ENCODE data around the gene PRKN. TPM values are rescaled to one million over a fixed set of nuclear protein-coding genes. Genes with fewer than 3 reads are reported as not detected.
"Not testable (repeated sequence)": the region's sequence is repeated elsewhere in the genome, so short reads cannot be mapped to it uniquely, and the experiment has no call there.

PRKN gene
- total RNA-seq, 2 donors from 2014 or later: 3.3 to 4.8 TPM

DNA sequence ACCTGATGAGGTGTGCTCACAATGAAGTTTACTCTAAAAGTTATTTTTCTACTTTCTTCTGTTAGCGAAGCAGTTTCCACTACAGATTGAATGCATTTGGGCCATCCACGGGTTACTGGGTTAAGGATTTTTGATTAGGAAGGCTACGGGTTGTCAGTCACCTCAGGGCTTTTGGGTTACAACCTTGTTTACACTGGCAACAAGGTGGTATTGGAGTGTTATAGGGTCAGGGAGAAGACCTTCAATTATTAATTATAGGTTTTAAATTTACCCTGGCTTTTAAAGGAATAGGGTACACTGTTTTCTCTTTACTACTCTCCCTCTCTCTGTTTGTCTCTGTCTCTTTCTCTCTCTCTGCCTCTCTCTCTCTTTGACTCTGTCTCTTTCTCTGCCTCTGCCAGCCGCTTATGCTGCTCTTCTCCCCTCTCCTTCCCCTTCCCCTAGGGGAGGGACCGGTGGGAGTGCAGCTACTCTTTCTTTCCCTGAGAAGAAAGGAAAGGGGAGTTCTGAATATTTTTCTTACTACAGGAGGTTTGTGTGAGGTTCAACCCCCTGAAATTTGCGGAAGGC is 1413.5 kb downstream of the PRKN start:
- Mint-ChIP-seq H3K27me3 (ENCODE audit: insufficient read depth) (no peaks in the 10 kb centered on the region), H3K27ac (peak overlapping the region; percentile 74), H3K9me3 (peaks cover 26% of the 10 kb centered on the region), H3K36me3 (ENCODE audit: low read depth) (peaks cover 3% of the 10 kb centered on the region), H3K4me1 (peaks cover 18% of the 10 kb centered on the region), H3K4me3 (no peak overlapping the region)
- TF ChIP-seq, protein P1, sequence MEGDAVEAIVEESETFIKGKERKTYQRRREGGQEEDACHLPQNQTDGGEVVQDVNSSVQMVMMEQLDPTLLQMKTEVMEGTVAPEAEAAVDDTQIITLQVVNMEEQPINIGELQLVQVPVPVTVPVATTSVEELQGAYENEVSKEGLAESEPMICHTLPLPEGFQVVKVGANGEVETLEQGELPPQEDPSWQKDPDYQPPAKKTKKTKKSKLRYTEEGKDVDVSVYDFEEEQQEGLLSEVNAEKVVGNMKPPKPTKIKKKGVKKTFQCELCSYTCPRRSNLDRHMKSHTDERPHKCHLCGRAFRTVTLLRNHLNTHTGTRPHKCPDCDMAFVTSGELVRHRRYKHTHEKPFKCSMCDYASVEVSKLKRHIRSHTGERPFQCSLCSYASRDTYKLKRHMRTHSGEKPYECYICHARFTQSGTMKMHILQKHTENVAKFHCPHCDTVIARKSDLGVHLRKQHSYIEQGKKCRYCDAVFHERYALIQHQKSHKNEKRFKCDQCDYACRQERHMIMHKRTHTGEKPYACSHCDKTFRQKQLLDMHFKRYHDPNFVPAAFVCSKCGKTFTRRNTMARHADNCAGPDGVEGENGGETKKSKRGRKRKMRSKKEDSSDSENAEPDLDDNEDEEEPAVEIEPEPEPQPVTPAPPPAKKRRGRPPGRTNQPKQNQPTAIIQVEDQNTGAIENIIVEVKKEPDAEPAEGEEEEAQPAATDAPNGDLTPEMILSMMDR (conservative IDR thresholded peaks at IDR 0.05): no peak
- WGBS, 2 experiments (ENCODE audit: insufficient coverage in 1 of 2, insufficient read length in 1 of 2): 83 to 86% methylated on average over 1 to 6 of the region's 6 CpGs
- no peak for DNase-seq
- Histone ChIP-seq H3K9ac (ENCODE audit: extremely low read depth, low read length, poor library complexity, severe bottlenecking) (no peak overlapping the region), H3K9me3 (ENCODE audit: control insufficient read depth, low read length) (peaks cover 13% of the 10 kb centered on the region), H3K27ac (ENCODE audit: low read depth, low read length) (no peak overlapping the region), H3K36me3 (ENCODE audit: control insufficient read depth, insufficient read depth, low read length) (no peaks in the 10 kb centered on the region), H3K27me3 (ENCODE audit: control insufficient read depth, insufficient read depth, low read length, poor library complexity, severe bottlenecking) (no peaks in the 10 kb centered on the region), H3K4me3 (ENCODE audit: low read length) (no peak overlapping the region), H3K4me1 (ENCODE audit: control insufficient read depth, insufficient read depth, low read length) (no peaks in the 10 kb centered on the region)

DNA sequence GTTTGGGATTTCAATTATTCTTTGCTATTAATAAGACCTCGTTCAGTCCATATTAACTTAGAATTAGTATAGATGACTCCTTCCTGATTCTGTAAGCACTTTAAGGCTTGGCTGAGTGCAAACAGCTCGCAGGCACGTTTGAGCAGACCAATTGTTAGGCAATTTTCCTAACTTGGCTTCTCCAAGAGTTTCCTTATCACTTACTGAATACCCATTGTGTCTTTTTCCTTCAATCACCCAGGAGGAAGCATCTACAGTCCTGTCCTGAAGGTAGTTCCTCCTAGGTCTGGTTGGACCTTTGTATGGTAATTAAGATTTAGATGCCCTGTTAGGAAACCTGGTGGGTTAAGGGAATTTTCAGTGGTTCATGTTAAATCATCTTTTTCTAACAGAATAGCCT is 1414.1 kb downstream of the PRKN start:
- H3K4me1 ChIP-seq (ENCODE audit: control insufficient read depth, insufficient read depth, low read length); H3K27me3 ChIP-seq (ENCODE audit: control insufficient read depth, insufficient read depth, low read length, poor library complexity, severe bottlenecking); H3K36me3 ChIP-seq (ENCODE audit: control insufficient read depth, insufficient read depth, low read length); H3K36me3 Mint-ChIP-seq (ENCODE audit: low read depth); H3K27me3 Mint-ChIP-seq (ENCODE audit: insufficient read depth); H3K9ac ChIP-seq (ENCODE audit: extremely low read depth, low read length, poor library complexity, severe bottlenecking); H3K4me3 ChIP-seq (ENCODE audit: low read length); H3K4me3 Mint-ChIP-seq; H3K27ac ChIP-seq (ENCODE audit: low read depth, low read length); DNase-seq: not testable (repeated sequence)
- Mint-ChIP-seq H3K27ac (peak overlapping the region; percentile 74), H3K9me3 (peaks cover 26% of the 10 kb centered on the region), H3K4me1 (peaks cover 16% of the 10 kb centered on the region)
- H3K9me3 ChIP-seq (ENCODE audit: control insufficient read depth, low read length): peaks cover 13% of the 10 kb centered on the region
- WGBS, 2 experiments (ENCODE audit: insufficient coverage in 1 of 2, insufficient read length in 1 of 2): 51 to 63% methylated on average over 3 of the region's 3 CpGs

DNA sequence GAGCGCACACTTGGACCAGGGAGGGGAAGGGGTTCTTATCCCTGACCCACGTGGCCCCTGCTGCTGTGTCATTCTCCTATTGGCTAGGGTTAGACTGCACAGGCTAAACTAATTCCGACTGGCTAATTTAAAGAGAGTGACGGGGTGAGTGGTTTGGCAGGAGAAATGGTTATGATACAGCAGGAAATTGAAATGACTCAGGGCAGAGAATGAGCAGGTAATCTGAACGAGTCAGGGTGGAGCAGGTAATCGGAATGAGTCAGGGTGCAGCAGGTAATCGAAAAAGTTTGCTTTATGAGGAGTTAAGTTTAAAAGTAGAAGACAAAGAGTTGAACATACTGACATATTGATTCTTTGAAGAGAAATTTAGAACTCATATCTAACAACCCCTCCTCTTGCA is 1417.8 kb downstream of the PRKN start:
- H3K36me3 Mint-ChIP-seq (ENCODE audit: low read depth); H3K4me3 Mint-ChIP-seq; H3K27ac Mint-ChIP-seq; H3K27ac ChIP-seq (ENCODE audit: low read depth, low read length); H3K9me3 ChIP-seq (ENCODE audit: control insufficient read depth, low read length); H3K4me3 ChIP-seq (ENCODE audit: low read length); H3K36me3 ChIP-seq (ENCODE audit: control insufficient read depth, insufficient read depth, low read length); H3K27me3 Mint-ChIP-seq (ENCODE audit: insufficient read depth); H3K9ac ChIP-seq (ENCODE audit: extremely low read depth, low read length, poor library complexity, severe bottlenecking); H3K4me1 ChIP-seq (ENCODE audit: control insufficient read depth, insufficient read depth, low read length); DNase-seq; H3K27me3 ChIP-seq (ENCODE audit: control insufficient read depth, insufficient read depth, low read length, poor library complexity, severe bottlenecking): not testable (repeated sequence)
- H3K4me1 Mint-ChIP-seq: peaks cover 11% of the 10 kb centered on the region
- H3K9me3 Mint-ChIP-seq: peaks cover 13% of the 10 kb centered on the region
- 93 to 100% methylated on average over 1 to 7 of the region's 7 CpGs for WGBS, 2 experiments (ENCODE audit: insufficient coverage in 1 of 2, insufficient read length in 1 of 2)

DNA sequence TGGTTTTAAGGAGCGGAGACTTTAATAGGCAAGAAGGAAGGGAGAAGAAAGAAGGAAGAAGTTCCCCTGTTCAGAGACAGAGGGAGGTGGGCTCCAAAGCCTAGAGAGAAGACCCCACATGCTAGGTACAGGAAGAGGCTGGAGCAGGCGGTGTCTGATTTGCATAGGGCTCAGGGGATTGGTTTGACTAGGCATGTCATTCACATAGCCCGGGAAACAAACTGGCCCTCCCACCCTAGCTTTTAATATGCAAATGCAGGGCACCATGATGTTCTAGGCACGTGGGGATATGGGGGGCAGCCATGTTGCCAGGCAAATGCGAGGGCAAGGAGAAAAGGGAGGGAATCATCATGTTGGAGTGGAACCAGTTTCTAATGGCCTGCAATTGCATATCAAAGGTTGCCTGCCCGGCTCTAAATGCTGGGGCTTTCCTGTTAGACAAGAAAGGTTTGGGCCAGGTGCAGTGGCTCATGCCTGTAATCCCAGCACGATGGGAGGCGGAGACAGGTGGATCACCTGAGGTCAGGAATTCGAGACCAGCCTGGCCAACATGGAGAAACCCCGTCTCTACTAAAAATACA is 1419.4 kb downstream of the PRKN start:
- Mint-ChIP-seq H3K9me3 (peaks cover 9% of the 10 kb centered on the region), H3K27me3 (ENCODE audit: insufficient read depth) (peaks cover 12% of the 10 kb centered on the region), H3K27ac (no peak overlapping the region), H3K36me3 (ENCODE audit: low read depth) (no peaks in the 10 kb centered on the region), H3K4me3 (no peak overlapping the region), H3K4me1 (peaks cover 8% of the 10 kb centered on the region)
- no peak for DNase-seq
- no peaks in the 10 kb centered on the region for H3K27me3 ChIP-seq (ENCODE audit: control insufficient read depth, insufficient read depth, low read length, poor library complexity, severe bottlenecking)
- no peaks in the 10 kb centered on the region for H3K9me3 ChIP-seq (ENCODE audit: control insufficient read depth, low read length)
- H3K36me3 ChIP-seq (ENCODE audit: control insufficient read depth, insufficient read depth, low read length): no peaks in the 10 kb centered on the region
- no peak overlapping the region for H3K27ac ChIP-seq (ENCODE audit: low read depth, low read length)
- no peaks in the 10 kb centered on the region for H3K4me1 ChIP-seq (ENCODE audit: control insufficient read depth, insufficient read depth, low read length)
- WGBS, 2 experiments (ENCODE audit: insufficient coverage in 1 of 2, insufficient read length in 1 of 2): 85 to 86% methylated on average over 7 to 10 of the region's 10 CpGs
- TF ChIP-seq, protein P1 (conservative IDR thresholded peaks at IDR 0.05): no peak
- H3K9ac ChIP-seq (ENCODE audit: extremely low read depth, low read length, poor library complexity, severe bottlenecking): no peak overlapping the region
- no peak overlapping the region for H3K4me3 ChIP-seq (ENCODE audit: low read length)

All from endodermal cell (in vitro differentiated cells).